Measurements from ENCODE around the gene CHEK2.

Gene CHEK2

DNA sequence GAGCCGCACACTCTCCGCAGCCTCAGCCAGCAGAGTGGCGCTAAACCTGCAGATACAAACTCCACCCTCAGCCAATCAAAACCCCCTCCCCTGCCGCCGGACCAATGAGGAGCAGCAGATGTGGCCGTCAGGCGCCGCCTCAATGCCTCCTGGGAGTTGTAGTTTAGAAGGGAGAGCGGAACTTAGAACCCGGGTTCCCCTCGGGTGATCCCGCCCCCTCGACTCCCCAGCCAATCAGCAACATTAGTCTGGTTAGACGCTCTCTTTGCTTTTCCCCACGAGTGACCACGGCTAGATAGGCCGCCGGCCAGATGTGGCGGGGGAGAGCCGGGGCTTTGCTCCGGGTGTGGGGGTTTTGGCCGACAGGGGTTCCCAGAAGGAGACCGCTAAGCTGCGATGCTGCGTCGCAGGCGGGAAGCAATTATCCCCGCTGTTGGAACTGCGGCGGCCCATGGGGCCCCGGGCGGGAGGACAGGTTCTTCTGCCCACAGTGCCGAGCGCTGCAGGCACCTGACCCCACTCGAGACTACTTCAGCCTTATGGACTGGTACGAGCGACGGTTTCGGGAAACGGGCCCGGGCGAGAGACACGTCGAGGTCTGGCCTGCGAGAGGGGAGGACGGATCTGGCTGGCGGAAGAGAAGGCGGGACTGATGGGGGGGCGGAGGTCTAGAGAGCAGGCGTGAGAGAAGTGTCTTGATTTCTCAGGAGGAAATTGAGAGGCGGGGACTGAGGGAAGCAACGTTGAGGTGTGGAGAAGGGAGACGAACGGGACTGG lies at the start of gene CHEK2, which contains the start of gene HSCB:
CHEK2 (minus strand) TSS at position 36 of the 777 bp plus-strand sequence. CDS start 7,099 bp downstream, outside the sequence.
HSCB (plus strand) TSS at position 255 of the 777 bp plus-strand sequence; CDS start at position 312, 57 bp downstream.
- H3K9me3 ChIP-seq (replicated peaks; ENCODE audit: insufficient read depth, low read length): no peaks in the 10 kb centered on the region
- H3K4me2 ChIP-seq (ENCODE audit: low read depth, low read length): peak within 1 kb of the TSS; percentile 91
- H3K4me1 ChIP-seq (ENCODE audit: low read length): peaks cover 10% of the 10 kb centered on the region; the same call in 1 of the 2 replicates
- H3K9me2 ChIP-seq (replicated peaks; ENCODE audit: insufficient read depth, low read length): no peaks in the 10 kb centered on the region
- H3K27me3 ChIP-seq (replicated peaks; ENCODE audit: insufficient read depth, low read length): no peaks in the 10 kb centered on the region
- H3K9ac ChIP-seq (ENCODE audit: low read length): peak within 1 kb of the TSS; percentile 93
- H3K4me3 ChIP-seq (ENCODE audit: low read length): peak within 1 kb of the TSS; percentile 99
- H2AFZ ChIP-seq (ENCODE audit: low read length): peak within 1 kb of the TSS; percentile 99
- no peaks in the 10 kb centered on the region for H4K20me1 ChIP-seq (ENCODE audit: insufficient read depth, low read length)
- H3K27ac ChIP-seq (ENCODE audit: low read length): peak within 1 kb of the TSS; percentile 83
- peaks cover 4% of the 10 kb centered on the region; the same call in 1 of the 2 replicates for H3F3A ChIP-seq (ENCODE audit: insufficient read depth, low read length)
- peaks cover 65% of the 10 kb centered on the region for H3K79me2 ChIP-seq (ENCODE audit: low read length)
- 0 out of 2 replicates have a peak, but pooled peaks cover 4% of the 10 kb centered on the region for H3K36me3 ChIP-seq (replicated peaks; ENCODE audit: insufficient read depth, low read length)
- peak; percentile 99 for DNase-seq
- TF ChIP-seq EZH2 (optimal IDR thresholded peaks at IDR 0.05; ENCODE audit: low read depth, low read length): no peak
- no peak for TF ChIP-seq EZH2phosphoT487 (IDR thresholded peaks at IDR 0.05; ENCODE audit: low read length)
- TF ChIP-seq, protein P1, sequence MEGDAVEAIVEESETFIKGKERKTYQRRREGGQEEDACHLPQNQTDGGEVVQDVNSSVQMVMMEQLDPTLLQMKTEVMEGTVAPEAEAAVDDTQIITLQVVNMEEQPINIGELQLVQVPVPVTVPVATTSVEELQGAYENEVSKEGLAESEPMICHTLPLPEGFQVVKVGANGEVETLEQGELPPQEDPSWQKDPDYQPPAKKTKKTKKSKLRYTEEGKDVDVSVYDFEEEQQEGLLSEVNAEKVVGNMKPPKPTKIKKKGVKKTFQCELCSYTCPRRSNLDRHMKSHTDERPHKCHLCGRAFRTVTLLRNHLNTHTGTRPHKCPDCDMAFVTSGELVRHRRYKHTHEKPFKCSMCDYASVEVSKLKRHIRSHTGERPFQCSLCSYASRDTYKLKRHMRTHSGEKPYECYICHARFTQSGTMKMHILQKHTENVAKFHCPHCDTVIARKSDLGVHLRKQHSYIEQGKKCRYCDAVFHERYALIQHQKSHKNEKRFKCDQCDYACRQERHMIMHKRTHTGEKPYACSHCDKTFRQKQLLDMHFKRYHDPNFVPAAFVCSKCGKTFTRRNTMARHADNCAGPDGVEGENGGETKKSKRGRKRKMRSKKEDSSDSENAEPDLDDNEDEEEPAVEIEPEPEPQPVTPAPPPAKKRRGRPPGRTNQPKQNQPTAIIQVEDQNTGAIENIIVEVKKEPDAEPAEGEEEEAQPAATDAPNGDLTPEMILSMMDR (IDR thresholded peaks at IDR 0.05; ENCODE audit: low read length): no peak

DNA sequence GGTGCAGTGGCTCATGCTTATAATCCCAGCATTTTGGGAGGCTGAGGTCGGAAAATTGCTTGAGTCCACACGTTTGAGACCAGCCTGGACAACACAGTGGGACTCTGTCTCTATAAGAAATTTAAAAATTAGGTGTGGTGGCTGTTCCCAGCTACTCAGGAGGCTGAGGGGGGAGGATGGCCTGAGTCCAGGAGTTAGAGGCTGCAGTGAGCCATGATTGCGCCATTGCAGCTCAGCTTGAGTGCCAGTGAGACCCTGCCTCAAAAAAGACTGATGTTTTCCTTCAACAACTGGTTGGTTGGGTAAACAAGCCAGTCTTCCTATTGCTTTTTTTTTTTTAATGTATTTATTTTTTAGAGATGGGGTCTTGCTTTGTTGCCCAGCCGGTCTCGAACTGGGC lies 49.5 kb upstream of the CHEK2 start:
- TF ChIP-seq EZH2phosphoT487 (IDR thresholded peaks at IDR 0.05; ENCODE audit: low read length) (no peak), EZH2 (optimal IDR thresholded peaks at IDR 0.05; ENCODE audit: low read depth, low read length) (no peak)
- TF ChIP-seq, protein P1 (IDR thresholded peaks at IDR 0.05; ENCODE audit: low read length): no peak
- Histone ChIP-seq H3K4me3 (ENCODE audit: low read length) (no peak overlapping the region), H3K4me2 (ENCODE audit: low read depth, low read length) (peak overlapping the region; percentile 71), H3K9me3 (replicated peaks; ENCODE audit: insufficient read depth, low read length) (no peaks in the 10 kb centered on the region), H3K4me1 (ENCODE audit: low read length) (peaks cover 73% of the 10 kb centered on the region), H3K27me3 (replicated peaks; ENCODE audit: insufficient read depth, low read length) (no peaks in the 10 kb centered on the region), H4K20me1 (ENCODE audit: insufficient read depth, low read length) (peaks cover 17% of the 10 kb centered on the region), H3K79me2 (ENCODE audit: low read length) (peaks cover 53% of the 10 kb centered on the region), H3K36me3 (replicated peaks; ENCODE audit: insufficient read depth, low read length) (peaks cover 13% of the 10 kb centered on the region), H2AFZ (ENCODE audit: low read length) (no peak overlapping the region), H3F3A (ENCODE audit: insufficient read depth, low read length) (peaks cover 66% of the 10 kb centered on the region), H3K27ac (ENCODE audit: low read length) (peak overlapping the region; percentile 96), H3K9me2 (replicated peaks; ENCODE audit: insufficient read depth, low read length) (no peaks in the 10 kb centered on the region), H3K9ac (ENCODE audit: low read length) (peak overlapping the region; percentile 56)
- DNase-seq: peak; percentile 6

DNA sequence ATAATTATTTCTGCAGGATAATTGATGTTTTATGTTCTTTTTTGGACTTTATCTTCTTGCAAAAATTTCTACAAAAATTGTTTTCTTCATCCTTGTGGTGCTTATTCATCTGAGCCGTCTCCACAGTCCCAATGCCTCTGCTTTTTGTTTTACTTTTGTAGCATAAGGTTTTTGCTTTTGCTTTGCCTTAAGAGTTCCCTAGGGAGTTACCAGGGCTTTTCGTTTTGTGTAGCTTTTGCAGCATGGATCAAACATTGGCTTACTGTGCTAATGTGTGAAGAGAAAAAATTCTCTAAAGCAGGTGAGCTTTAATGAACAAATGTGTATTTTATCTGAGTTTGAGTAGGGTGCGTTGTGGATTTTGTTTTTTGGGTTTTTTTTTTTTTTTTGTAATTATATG lies 47.0 kb upstream of the CHEK2 start:
- H3K9me3 ChIP-seq (replicated peaks; ENCODE audit: insufficient read depth, low read length): no peaks in the 10 kb centered on the region
- H2AFZ ChIP-seq (ENCODE audit: low read length): no peak overlapping the region
- H3K4me1 ChIP-seq (ENCODE audit: low read length): peaks cover 49% of the 10 kb centered on the region
- no peaks in the 10 kb centered on the region for H3K9me2 ChIP-seq (replicated peaks; ENCODE audit: insufficient read depth, low read length)
- no peak for TF ChIP-seq EZH2phosphoT487 (IDR thresholded peaks at IDR 0.05; ENCODE audit: low read length)
- TF ChIP-seq EZH2 (optimal IDR thresholded peaks at IDR 0.05; ENCODE audit: low read depth, low read length): no peak
- H3K9ac ChIP-seq (ENCODE audit: low read length): no peak overlapping the region
- H3K27ac ChIP-seq (ENCODE audit: low read length): no peak overlapping the region; the same call in 1 of the 2 replicates
- H4K20me1 ChIP-seq (ENCODE audit: insufficient read depth, low read length): no peaks in the 10 kb centered on the region
- no peak for DNase-seq
- no peak overlapping the region for H3K4me3 ChIP-seq (ENCODE audit: low read length)
- H3K4me2 ChIP-seq (ENCODE audit: low read depth, low read length): no peak overlapping the region
- H3K27me3 ChIP-seq (replicated peaks; ENCODE audit: insufficient read depth, low read length): no peaks in the 10 kb centered on the region
- H3K79me2 ChIP-seq (ENCODE audit: low read length): peaks cover 59% of the 10 kb centered on the region
- H3F3A ChIP-seq (ENCODE audit: insufficient read depth, low read length): peaks cover 41% of the 10 kb centered on the region
- H3K36me3 ChIP-seq (replicated peaks; ENCODE audit: insufficient read depth, low read length): peaks cover 8% of the 10 kb centered on the region
